Mammary epithelial cell (primary cell): ENCODE measurements around the gene DCBLD1.

Experiments
- CTCF ChIP-seq, 2 donors: IDR thresholded peaks in 1 of 2; conservative IDR thresholded peaks in 1 of 2; 2 replicates each; pipeline ENCODE4 v1.5.1; 2011 to 2012; ENCODE audit warnings: inconsistent platforms in 2 of 2, low read length in 2 of 2, mild to moderate bottlenecking in 2 of 2, control low read depth in 1 of 2, low read depth in 1 of 2; ENCODE audit not compliant: insufficient read depth in 1 of 2; ENCODE audit errors: extremely low read depth in 1 of 2
- EZH2 ChIP-seq: IDR thresholded peaks from 2 replicates; pipeline ENCODE4 v1.6.1; 2012; ENCODE audit warnings: low read length, inconsistent platforms, borderline replicate concordance

- TF ChIP-seq CTCF (conservative IDR thresholded peaks at IDR 0.05 in 1 of 2, IDR thresholded peaks at IDR 0.05 in 1 of 2; ENCODE audit: extremely low read depth in 1 of 2, insufficient read depth in 1 of 2, low read depth in 1 of 2, low read length in 2 of 2) (no peak), EZH2 (no peak)
Measured at GRCh38 chr6:117441824-117442264, 40.6 kb upstream of the DCBLD1 start.
